Lung (tissue), 12 donors: ENCODE data around the gene WFDC2. TPM values are rescaled to one million over a fixed set of nuclear protein-coding genes. Genes with fewer than 3 reads are reported as not detected.
"Not testable (repeated sequence)": the region's sequence is repeated elsewhere in the genome, so short reads cannot be mapped to it uniquely, and the experiment has no call there.

ENCODE experiments used
- ATAC-seq: fragments of 200-7000 bp; cut with Tn5 transposase; one replicate; pipeline ENCODE4 v1.9.1; 2020; ENCODE audit warnings: moderate number of reproducible peaks; ENCODE audit not compliant: insufficient read depth, low FRiP score
- DNase-seq, 3 donors: peaks; one replicate each; pipeline ENCODE4 v3.0.0-alpha.2; 2013 to 2017
- H3K27ac ChIP-seq, 2 donors: one replicate each; pipeline ENCODE4 v1.5.1; 2013; ENCODE audit warnings: mild to moderate bottlenecking in 2 of 2, moderate library complexity in 2 of 2, control low read depth in 1 of 2, inconsistent platforms in 1 of 2, low read depth in 1 of 2, low read length in 1 of 2
- H3K27me3 ChIP-seq, 3 donors: one replicate each; pipeline ENCODE4 v1.5.1; 2013; ENCODE audit warnings: low read length in 2 of 3; ENCODE audit not compliant: control insufficient read depth in 3 of 3, insufficient read depth in 3 of 3
- H3K36me3 ChIP-seq, 4 donors: one replicate each; pipeline ENCODE4 v1.5.1; 2013; ENCODE audit warnings: low read length in 4 of 4, mild to moderate bottlenecking in 1 of 4, moderate library complexity in 1 of 4; ENCODE audit not compliant: control insufficient read depth in 4 of 4, insufficient read depth in 4 of 4
- H3K4me1 ChIP-seq, 5 donors: one replicate each; pipeline ENCODE4 v1.5.1; 2013; ENCODE audit warnings: low read length in 5 of 5, mild to moderate bottlenecking in 2 of 5, moderate library complexity in 1 of 5; ENCODE audit not compliant: control insufficient read depth in 5 of 5, insufficient read depth in 5 of 5
- H3K4me3 ChIP-seq: one replicate; pipeline ENCODE4 v1.5.1; 2013; ENCODE audit warnings: mild to moderate bottlenecking, control low read depth, moderate library complexity
- H3K9ac ChIP-seq, 2 donors: one replicate each; pipeline ENCODE4 v1.5.1; 2013; ENCODE audit warnings: low read length in 2 of 2, control low read depth in 1 of 2; ENCODE audit not compliant: insufficient read depth in 1 of 2
- H3K9me3 ChIP-seq, 4 donors: one replicate each; pipeline ENCODE4 v1.5.1; 2013; ENCODE audit warnings: low read length in 3 of 4, mild to moderate bottlenecking in 1 of 4, moderate library complexity in 1 of 4; ENCODE audit not compliant: control insufficient read depth in 4 of 4, insufficient read depth in 3 of 4
- WGBS, 2 donors: extraction: QIAGEN DNeasy Blood & Tissue Kit; methylation state at CpG; one replicate each; pipeline ENCODE4 v1.1.7; 2013; 5-methylcytosine and 5-hydroxymethylcytosine counted together
- polyA plus RNA-seq, 2 donors: library from polyadenylated mRNA; stranded (reverse); fragments of 200-250 nt; gene quantifications; one replicate each; pipeline ENCODE4 v1.2.1, GENCODE V29; 2013
- total RNA-seq, 2 donors: library from RNA; depleted of rRNA in 1 of 2; stranded (reverse); fragments of >200 nt in 1 of 2; gene quantifications; one replicate each; pipeline ENCODE4 v1.2.1, GENCODE V29; 2014 to 2021
- TF ChIP-seq, protein P1 (sequence below): IDR thresholded peaks from 2 replicates; pipeline ENCODE4 v1.5.1; 2012; ENCODE audit warnings: mild to moderate bottlenecking; ENCODE audit errors: control extremely low read depth, extremely low read depth
- donor health status: control.
- donor health status: control.
- donor health status: Bipolar disorder and iron deficiency.
- donor health status: healthy.
- donor health status: DM: yes; HTN: yes; CAD: no.

The WFDC2 gene
- total and polyA plus RNA-seq, 4 donors, result 62.8 to 1,020 (median 523) TPM

DNA sequence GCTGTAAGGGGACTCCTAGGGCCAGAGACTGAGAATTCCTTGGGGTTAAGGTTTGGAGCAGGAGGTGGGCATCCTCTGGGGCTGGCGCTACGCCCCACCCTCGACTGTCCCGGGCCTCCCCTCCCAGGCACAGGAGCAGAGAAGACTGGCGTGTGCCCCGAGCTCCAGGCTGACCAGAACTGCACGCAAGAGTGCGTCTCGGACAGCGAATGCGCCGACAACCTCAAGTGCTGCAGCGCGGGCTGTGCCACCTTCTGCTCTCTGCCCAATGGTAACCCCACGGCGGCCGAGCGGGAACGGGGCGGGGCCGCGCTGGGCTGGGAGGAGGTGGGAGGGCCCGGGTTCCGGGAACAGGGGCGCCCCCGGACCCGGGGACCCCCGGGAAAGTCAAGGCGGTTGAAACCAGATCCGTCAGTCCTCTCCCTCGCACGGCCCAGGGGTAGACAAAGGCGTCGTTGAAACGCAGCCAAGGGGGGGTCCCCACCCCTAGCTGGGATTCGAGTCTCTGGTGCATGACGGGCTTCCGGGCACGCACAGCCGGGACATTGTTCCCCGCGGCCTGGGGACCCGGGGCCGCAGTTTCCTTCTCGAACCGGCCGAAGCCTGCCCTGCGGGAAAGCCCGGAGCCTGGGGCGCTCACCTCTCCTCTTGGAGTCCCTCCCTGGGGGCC is 844 bp downstream of the WFDC2 start:
- ATAC-seq (peak; percentile 68), DNase-seq (peak; percentile 73 to 78 (median 77))
- Histone ChIP-seq H3K27ac (peak overlapping the region in 1 of 2 donors; percentile 78), H3K27me3 (peaks cover 0 to 20% (median 7%) of the 10 kb centered on the region in 3 donors), H3K4me1 (peaks cover 0 to 14% (median 0%) of the 10 kb centered on the region in 5 donors), H3K36me3 (no peaks in the 10 kb centered on the region), H3K9me3 (peaks cover 0 to 2% (median 0%) of the 10 kb centered on the region in 4 donors), H3K9ac (peak overlapping the region in 1 of 2 donors; percentile 31), H3K4me3 (peak overlapping the region; percentile 12)
- 1% methylated on average over 44 to 50 of the region's 50 CpGs for WGBS, 2 donors
- TF ChIP-seq, protein P1, sequence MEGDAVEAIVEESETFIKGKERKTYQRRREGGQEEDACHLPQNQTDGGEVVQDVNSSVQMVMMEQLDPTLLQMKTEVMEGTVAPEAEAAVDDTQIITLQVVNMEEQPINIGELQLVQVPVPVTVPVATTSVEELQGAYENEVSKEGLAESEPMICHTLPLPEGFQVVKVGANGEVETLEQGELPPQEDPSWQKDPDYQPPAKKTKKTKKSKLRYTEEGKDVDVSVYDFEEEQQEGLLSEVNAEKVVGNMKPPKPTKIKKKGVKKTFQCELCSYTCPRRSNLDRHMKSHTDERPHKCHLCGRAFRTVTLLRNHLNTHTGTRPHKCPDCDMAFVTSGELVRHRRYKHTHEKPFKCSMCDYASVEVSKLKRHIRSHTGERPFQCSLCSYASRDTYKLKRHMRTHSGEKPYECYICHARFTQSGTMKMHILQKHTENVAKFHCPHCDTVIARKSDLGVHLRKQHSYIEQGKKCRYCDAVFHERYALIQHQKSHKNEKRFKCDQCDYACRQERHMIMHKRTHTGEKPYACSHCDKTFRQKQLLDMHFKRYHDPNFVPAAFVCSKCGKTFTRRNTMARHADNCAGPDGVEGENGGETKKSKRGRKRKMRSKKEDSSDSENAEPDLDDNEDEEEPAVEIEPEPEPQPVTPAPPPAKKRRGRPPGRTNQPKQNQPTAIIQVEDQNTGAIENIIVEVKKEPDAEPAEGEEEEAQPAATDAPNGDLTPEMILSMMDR, result no peak

DNA sequence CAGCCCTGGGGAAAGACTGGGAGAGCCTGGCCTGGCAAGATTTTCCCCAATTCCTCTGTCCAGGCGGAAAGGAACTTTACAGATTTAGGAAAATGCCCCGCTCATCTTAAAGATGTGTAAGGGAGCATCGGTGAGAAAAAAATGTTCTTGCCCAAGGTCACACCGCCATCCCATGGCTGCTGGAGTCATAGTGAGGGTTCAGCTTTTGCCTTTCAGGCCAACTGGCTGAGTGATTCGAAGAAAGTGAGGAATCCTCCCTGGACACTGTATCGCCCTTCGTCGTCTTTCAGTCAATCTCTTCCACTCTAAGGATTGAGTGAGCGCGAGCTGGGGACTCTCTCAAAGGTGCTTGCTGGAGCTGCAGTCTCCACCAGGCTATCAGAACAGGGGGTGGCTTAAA is 1.4 kb downstream of the WFDC2 start:
- peak overlapping the region in 1 of 2 donors; percentile 33 for H3K27ac ChIP-seq
- peaks cover 0 to 14% (median 0%) of the 10 kb centered on the region in 5 donors for H3K4me1 ChIP-seq
- no peak for ATAC-seq
- peaks cover 0 to 20% (median 7%) of the 10 kb centered on the region in 3 donors for H3K27me3 ChIP-seq
- peak overlapping the region in 1 of 2 donors; percentile 31 for H3K9ac ChIP-seq
- 30 to 35% methylated on average over 10 of the region's 10 CpGs for WGBS, 2 donors
- no peak overlapping the region for H3K4me3 ChIP-seq
- peak in 1 of 3 donors; percentile 34 for DNase-seq
- H3K36me3 ChIP-seq, result no peaks in the 10 kb centered on the region
- TF ChIP-seq, protein P1, result no peak
- peaks cover 0 to 2% (median 0%) of the 10 kb centered on the region in 4 donors for H3K9me3 ChIP-seq

DNA sequence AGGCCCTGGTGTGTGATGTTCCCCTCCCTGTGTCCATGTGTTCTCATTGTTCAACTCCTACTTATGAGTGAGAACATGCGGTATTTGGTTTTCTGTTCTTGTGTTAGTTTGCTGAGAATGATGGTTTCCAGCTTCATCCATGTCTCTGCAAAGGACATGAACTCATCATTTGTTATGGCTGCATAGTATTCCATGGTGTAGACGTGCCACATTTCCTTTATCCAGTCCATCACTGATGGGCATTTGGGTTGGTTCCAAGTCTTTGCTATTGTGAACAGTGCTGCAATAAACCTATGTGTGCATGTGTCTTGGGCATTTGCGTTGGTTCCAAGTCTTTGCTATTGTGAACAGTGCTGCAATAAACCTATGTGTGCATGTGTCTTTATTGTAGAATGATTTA is 2.7 kb downstream of the WFDC2 start:
- H3K9me3 ChIP-seq, result not testable (repeated sequence)

DNA sequence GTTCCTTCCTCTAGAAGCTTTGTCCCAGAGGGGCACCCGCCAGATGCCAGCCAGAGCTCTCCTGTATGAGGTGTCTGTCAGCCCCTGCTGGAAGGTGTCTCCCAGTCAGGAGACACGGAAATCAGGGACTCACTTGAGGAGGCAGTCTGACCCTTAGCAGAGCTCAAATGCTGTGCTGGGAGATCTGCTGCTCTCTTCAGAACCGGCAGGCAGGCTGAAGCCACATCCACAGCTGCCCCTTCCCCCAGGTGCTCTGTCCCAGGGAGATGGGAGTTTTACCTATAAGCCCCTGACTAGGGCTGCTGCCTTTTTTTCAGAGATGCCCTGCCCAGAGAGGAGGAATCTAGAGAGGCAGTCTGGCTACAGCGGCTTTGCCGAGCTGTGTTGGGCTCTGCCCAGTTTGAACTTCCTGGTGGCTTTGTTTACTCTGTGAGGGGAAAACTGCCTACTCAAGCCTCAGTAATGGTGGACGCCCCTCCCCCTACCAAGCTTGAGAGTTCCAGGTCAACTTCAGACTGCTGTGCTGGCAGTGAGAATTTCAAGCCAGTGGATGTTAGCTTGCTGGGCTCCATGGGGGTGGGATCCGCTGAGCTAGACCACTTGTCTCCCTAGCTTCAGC is 8.1 kb downstream of the WFDC2 start:
- 70 to 88% methylated on average over 7 of the region's 7 CpGs for WGBS, 2 donors
- not testable (repeated sequence) for H3K9me3 ChIP-seq, H3K27ac ChIP-seq, ATAC-seq, H3K4me3 ChIP-seq, H3K27me3 ChIP-seq, H3K4me1 ChIP-seq, H3K36me3 ChIP-seq, H3K9ac ChIP-seq, DNase-seq

More for the DNA sequence above, 2.7 kb downstream of the WFDC2 start:
- Histone ChIP-seq H3K27me3 (peaks cover 0 to 20% (median 7%) of the 10 kb centered on the region in 3 donors), H3K4me1 (peaks cover 0 to 14% (median 0%) of the 10 kb centered on the region in 5 donors)
- not testable (repeated sequence) for H3K36me3 ChIP-seq, DNase-seq, ATAC-seq, H3K27ac ChIP-seq, H3K4me3 ChIP-seq, H3K9ac ChIP-seq
- 67 to 88% methylated on average over 3 of the region's 3 CpGs for WGBS, 2 donors
